Lower leg skin (tissue), 4 donors: ENCODE data around the gene ATP8B4. TPM values are rescaled to one million over a fixed set of nuclear protein-coding genes. Genes with fewer than 3 reads are reported as not detected.
A peak's percentile ranks its signal among the peaks of the same experiment; 100 is the strongest.

Source experiments
- DNase-seq, 2 donors: peaks; one replicate each; pipeline ENCODE4 v3.0.0-alpha.2; 2019; ENCODE audit warnings: low spot score in 2 of 2
- H3K4me3 ChIP-seq: fragments of 200-600 bp; sonication (generic); 2 replicates; pipeline ENCODE4 v1.5.1; 2017; ENCODE audit warnings: mild to moderate bottlenecking, low read depth; ENCODE audit not compliant: poor library complexity, severe bottlenecking
- POLR2A ChIP-seq, 2 donors: fragments of 450-650 bp; IDR thresholded peaks; one replicate each; pipeline ENCODE4 v1.6.1; 2016 to 2017; ENCODE audit warnings: antibody characterized with exemption in 2 of 2, mild to moderate bottlenecking in 1 of 2, moderate library complexity in 1 of 2
- WGBS, 2 donors: methylation state at CpG; one replicate each; pipeline ENCODE4 v1.1.5; 2018; 5-methylcytosine and 5-hydroxymethylcytosine counted together
- intact Hi-C: fragments of 100-400 bp; cut with DNase I; formaldehyde crosslinking; loops from one replicate; pipeline ENCODE4 v1.15.0; 2023; ENCODE audit warnings: low total_unique reads
- total RNA-seq, 4 donors: library from RNA; depleted of rRNA; stranded (reverse); fragments of >200 nt; gene quantifications; one replicate each; pipeline ENCODE4 v1.1.0, GENCODE V29; 2016
- TF ChIP-seq, protein P1 (sequence below), 3 donors: fragments of 450-650 bp; IDR thresholded peaks; one replicate each; pipeline ENCODE4 v1.5.1; 2016; ENCODE audit warnings: antibody characterized with exemption in 3 of 3, mild to moderate bottlenecking in 3 of 3, moderate library complexity in 2 of 3

Gene ATP8B4
- total RNA-seq, 4 donors from 2014 or later = 1.9 to 6.3 (median 2.9) TPM

DNA sequence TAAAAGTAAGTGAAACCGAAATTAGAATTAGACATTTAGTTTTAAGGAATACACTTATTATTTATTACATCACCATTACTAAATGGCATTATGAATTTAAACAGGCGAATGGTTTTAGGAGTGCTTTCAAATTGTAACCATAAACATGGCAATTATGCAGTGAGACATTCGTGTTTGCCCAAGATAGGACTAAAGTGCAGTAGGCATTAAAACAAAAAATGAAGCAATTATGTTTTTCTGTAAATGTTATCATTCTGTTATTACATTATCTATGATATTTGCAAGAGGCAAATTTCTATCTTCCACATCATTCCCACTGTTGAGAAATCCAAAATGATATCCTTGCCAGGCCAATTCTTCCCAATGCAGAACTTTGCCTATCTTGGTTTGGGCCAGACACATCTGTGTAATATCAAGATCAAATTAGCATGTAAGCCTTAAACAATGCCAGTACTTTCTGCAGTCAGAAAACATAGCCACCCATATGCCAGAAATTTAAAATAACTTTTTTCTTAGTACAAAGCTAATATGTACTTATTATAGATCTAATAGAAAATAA is 156.9 kb downstream of the ATP8B4 start:
- TF ChIP-seq POLR2A (IDR thresholded peaks at IDR 0.05) = no peak
- TF ChIP-seq, protein P1, sequence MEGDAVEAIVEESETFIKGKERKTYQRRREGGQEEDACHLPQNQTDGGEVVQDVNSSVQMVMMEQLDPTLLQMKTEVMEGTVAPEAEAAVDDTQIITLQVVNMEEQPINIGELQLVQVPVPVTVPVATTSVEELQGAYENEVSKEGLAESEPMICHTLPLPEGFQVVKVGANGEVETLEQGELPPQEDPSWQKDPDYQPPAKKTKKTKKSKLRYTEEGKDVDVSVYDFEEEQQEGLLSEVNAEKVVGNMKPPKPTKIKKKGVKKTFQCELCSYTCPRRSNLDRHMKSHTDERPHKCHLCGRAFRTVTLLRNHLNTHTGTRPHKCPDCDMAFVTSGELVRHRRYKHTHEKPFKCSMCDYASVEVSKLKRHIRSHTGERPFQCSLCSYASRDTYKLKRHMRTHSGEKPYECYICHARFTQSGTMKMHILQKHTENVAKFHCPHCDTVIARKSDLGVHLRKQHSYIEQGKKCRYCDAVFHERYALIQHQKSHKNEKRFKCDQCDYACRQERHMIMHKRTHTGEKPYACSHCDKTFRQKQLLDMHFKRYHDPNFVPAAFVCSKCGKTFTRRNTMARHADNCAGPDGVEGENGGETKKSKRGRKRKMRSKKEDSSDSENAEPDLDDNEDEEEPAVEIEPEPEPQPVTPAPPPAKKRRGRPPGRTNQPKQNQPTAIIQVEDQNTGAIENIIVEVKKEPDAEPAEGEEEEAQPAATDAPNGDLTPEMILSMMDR (IDR thresholded peaks at IDR 0.05) = no peak
- intact Hi-C loops = no loop called here
- WGBS, 2 donors = 73 to 76% methylated on average over 3 of the region's 3 CpGs
- DNase-seq = no peak
- no peak overlapping the region for H3K4me3 ChIP-seq

- intact Hi-C loops = no loop called here
- WGBS, 2 donors = 74 to 91% methylated on average over 3 of the region's 3 CpGs
- DNase-seq = peak in 1 of 2 donors; percentile 57
- H3K4me3 ChIP-seq = no peak overlapping the region
- TF ChIP-seq, protein P1 (IDR thresholded peaks at IDR 0.05) = no peak
- TF ChIP-seq POLR2A (IDR thresholded peaks at IDR 0.05) = no peak
Measured at GRCh38 chr15:49953421-49953820, 165.6 kb downstream of the ATP8B4 start.

DNA sequence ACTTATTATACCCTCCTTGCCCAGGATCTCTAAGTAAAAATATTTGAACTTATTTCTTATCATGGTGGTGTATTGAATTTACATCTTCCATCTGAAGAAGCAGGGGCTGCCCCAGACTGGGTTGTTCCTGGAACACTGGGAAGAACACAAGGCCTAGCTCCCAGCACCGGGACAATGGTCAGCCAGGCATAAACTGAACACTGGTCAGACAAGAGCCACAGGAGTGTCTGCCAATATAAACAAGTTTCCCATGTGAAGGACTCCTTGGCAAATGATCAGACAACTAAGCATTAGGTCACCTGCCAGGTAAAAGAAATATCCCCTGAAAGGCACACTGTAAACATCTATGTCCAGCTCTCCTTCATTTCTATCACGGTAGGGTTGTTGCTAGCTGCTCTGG is 172.4 kb downstream of the ATP8B4 start:
- TF ChIP-seq, protein P1 (IDR thresholded peaks at IDR 0.05) = no peak
- no peak for TF ChIP-seq POLR2A (IDR thresholded peaks at IDR 0.05)
- 83 to 93% methylated on average over 2 of the region's 2 CpGs for WGBS, 2 donors
- intact Hi-C loops = no loop called here
- no peak for DNase-seq
- no peak overlapping the region for H3K4me3 ChIP-seq

DNA sequence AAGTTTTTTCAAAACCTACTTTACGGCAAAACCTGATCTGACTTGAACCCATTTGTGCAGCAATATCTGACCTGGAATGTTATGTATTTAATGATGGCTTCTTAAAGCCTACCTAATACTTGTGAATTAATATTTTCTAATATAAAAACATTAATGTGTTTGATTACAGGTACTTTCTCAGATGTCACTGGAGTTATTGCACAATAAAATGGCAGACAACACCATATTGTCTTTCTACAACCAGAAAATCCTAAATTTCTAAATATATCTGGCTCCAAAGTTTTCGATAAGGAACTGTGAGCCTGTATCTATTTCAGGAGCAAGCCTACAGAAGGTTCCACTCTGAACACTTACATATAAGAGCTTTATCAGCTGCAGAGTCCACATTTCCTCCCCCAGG is 184.5 kb downstream of the ATP8B4 start:
- WGBS, 2 donors = 86 to 90% methylated on average over 2 of the region's 2 CpGs
- no peak overlapping the region for H3K4me3 ChIP-seq
- intact Hi-C loops = no loop called here
- DNase-seq = no peak
- TF ChIP-seq, protein P1 (IDR thresholded peaks at IDR 0.05) = no peak
- no peak for TF ChIP-seq POLR2A (IDR thresholded peaks at IDR 0.05)

GRCh38 chr15:49927189-49927861 is 191.7 kb downstream of the ATP8B4 start:
- H3K4me3 ChIP-seq = no peak overlapping the region
- intact Hi-C loops = no loop called here
- no peak for DNase-seq
- WGBS, 2 donors = 57 to 61% methylated on average over 2 of the region's 2 CpGs
- no peak for TF ChIP-seq POLR2A (IDR thresholded peaks at IDR 0.05)
- TF ChIP-seq, protein P1 (IDR thresholded peaks at IDR 0.05) = no peak
